Mesendoderm (in vitro differentiated cells): ENCODE measurements around the gene PLEKHG4.

Source experiments
- DNase-seq: peaks from one replicate; pipeline ENCODE4 v3.0.0; 2013
- H2AK5ac ChIP-seq: 2 replicates; pipeline ENCODE4 v1.6.1; 2013; ENCODE audit warnings: low read length, inconsistent platforms
- H2BK120ac ChIP-seq: 2 replicates; pipeline ENCODE4 v1.6.1; 2013; ENCODE audit warnings: low read depth, mild to moderate bottlenecking, low read length, moderate library complexity, mixed read lengths
- H2BK15ac ChIP-seq: replicated peaks from 2 replicates; pipeline ENCODE4 v1.6.1; 2013; ENCODE audit warnings: low read depth, mild to moderate bottlenecking, moderate library complexity
- H2BK5ac ChIP-seq: 2 replicates; pipeline ENCODE4 v1.6.1; 2013; ENCODE audit warnings: low read length, inconsistent platforms
- H3K18ac ChIP-seq: 2 replicates; pipeline ENCODE4 v1.6.1; 2013; ENCODE audit warnings: mild to moderate bottlenecking, low read length, mixed read lengths
- H3K23ac ChIP-seq: one replicate; pipeline ENCODE4 v1.6.1; 2013; ENCODE audit warnings: low read length
- H3K27ac ChIP-seq: 2 replicates; pipeline ENCODE4 v1.5.1; 2013; ENCODE audit warnings: low read depth, mild to moderate bottlenecking, inconsistent platforms, low read length, moderate library complexity
- H3K27me3 ChIP-seq: 2 replicates; pipeline ENCODE4 v1.6.1; 2013; ENCODE audit warnings: low read length, control low read depth, mild to moderate bottlenecking, inconsistent platforms; ENCODE audit not compliant: insufficient read depth, poor library complexity
- H3K36me3 ChIP-seq: 2 replicates; pipeline ENCODE4 v1.6.1; 2013; ENCODE audit warnings: low read length, inconsistent platforms; ENCODE audit not compliant: control insufficient read depth, insufficient read depth
- H3K4ac ChIP-seq: one replicate; pipeline ENCODE4 v1.6.1; 2013; ENCODE audit warnings: low read depth, mild to moderate bottlenecking, low read length, moderate library complexity
- H3K4me1 ChIP-seq: 2 replicates; pipeline ENCODE4 v1.6.1; 2013; ENCODE audit warnings: low read depth, low read length, inconsistent platforms; ENCODE audit not compliant: control insufficient read depth
- H3K4me2 ChIP-seq: 2 replicates; pipeline ENCODE4 v1.6.1; 2013; ENCODE audit warnings: low read length
- H3K4me3 ChIP-seq: 2 replicates; pipeline ENCODE4 v1.5.1; 2013; ENCODE audit warnings: mild to moderate bottlenecking, low read length
- H3K56ac ChIP-seq: one replicate; pipeline ENCODE4 v1.6.1; 2013; ENCODE audit warnings: low read length
- H3K79me1 ChIP-seq: 2 replicates; pipeline ENCODE4 v1.6.1; 2013; ENCODE audit warnings: low read length, inconsistent platforms
- H3K79me2 ChIP-seq: 2 replicates; pipeline ENCODE4 v1.6.1; 2013; ENCODE audit warnings: mild to moderate bottlenecking, low read length; ENCODE audit not compliant: control insufficient read depth, insufficient read depth
- H3K9ac ChIP-seq: 2 replicates; pipeline ENCODE4 v1.6.1; 2013; ENCODE audit warnings: low read length, inconsistent platforms
- H4K5ac ChIP-seq: one replicate; pipeline ENCODE4 v1.6.1; 2013; ENCODE audit warnings: low read length
- H4K8ac ChIP-seq: one replicate; pipeline ENCODE4 v1.6.1; 2013; ENCODE audit warnings: low read depth, mild to moderate bottlenecking, control low read depth, low read length, moderate library complexity
- WGBS: extraction: QIAGEN DNeasy Blood & Tissue Kit; methylation state at CpG from one replicate; pipeline ENCODE4 v1.1.7; 2013; ENCODE audit warnings: low lambda C conversion rate, missing lambda C conversion rate; ENCODE audit not compliant: insufficient coverage; ENCODE audit errors: extremely low coverage; 5-methylcytosine and 5-hydroxymethylcytosine counted together

Gene PLEKHG4

DNA sequence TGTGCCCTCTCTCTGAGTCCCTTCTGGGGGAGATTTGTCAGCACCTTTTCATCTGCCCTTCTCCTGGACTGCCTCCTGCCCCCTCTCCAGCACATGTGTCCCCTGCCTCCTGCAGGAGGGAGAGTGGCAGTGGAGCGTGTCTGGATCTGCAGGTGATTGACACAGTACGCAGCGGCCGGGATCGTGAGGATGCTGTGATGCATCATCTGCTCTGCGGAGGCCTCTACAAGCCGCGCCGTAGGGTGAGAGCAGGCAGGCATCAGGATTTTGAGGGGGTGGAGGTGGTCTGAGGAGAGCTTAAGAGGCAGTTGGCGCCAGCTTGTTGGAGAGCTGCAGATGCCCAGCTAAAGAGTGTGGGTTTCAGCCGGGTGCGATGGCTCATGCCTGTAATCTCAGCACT is 19.6 kb upstream of the PLEKHG4 start:
- Histone ChIP-seq H3K23ac (no peak overlapping the region), H3K27ac (no peak overlapping the region), H3K4me1 (peaks cover 6% of the 10 kb centered on the region), H3K9ac (no peak overlapping the region), H2BK120ac (no peak overlapping the region), H3K4ac (no peak overlapping the region), H3K79me1 (no peaks in the 10 kb centered on the region), H3K4me3 (no peak overlapping the region), H3K18ac (no peak overlapping the region), H3K79me2 (no peaks in the 10 kb centered on the region), H2AK5ac (no peak overlapping the region), H3K27me3 (no peaks in the 10 kb centered on the region), H3K36me3 (no peaks in the 10 kb centered on the region), H3K56ac (no peak overlapping the region), H4K5ac (no peak overlapping the region), H3K4me2 (no peak overlapping the region), H2BK5ac (no peak overlapping the region), H4K8ac (no peak overlapping the region), H2BK15ac (no peak overlapping the region)
- no peak for DNase-seq
- WGBS: no CpG with 5 or more reads among the region's 12 CpGs

DNA sequence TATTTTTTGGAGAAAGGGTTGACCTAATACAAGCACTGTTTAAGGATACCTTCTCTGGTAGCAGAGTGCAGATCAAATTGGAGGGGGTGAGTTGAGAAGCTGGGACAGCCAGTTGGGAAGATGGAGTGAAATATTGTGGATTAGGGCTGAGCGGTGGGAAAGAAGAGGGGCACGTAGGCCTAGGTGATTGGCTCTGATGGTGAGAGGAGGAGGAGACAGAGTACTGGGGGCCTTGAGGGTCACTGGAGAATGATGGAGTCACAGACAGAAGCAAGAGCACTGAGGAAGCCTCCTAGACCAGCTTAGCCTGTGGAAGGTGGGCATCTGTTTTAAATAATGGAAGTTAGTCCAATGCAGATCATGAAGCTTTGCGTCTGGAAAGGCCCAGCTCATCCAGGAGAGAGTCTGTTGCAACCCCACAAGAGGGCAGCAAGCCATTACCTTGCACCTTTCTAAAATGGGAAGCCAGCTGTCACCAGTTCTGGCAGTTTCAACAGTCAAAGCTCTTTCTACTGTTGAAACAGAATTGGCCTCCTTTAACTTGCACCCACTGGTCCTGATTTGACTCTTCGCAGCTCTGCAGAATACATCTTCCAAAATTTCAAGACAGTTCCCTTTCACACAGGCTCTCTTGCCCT is 18.8 kb upstream of the PLEKHG4 start:
- Histone ChIP-seq H3K27ac (no peak overlapping the region), H2AK5ac (peak overlapping the region; percentile 32), H3K18ac (no peak overlapping the region), H3K4me3 (no peak overlapping the region), H2BK5ac (peak overlapping the region; percentile 35), H3K9ac (peak overlapping the region; percentile 47), H3K4me1 (peaks cover 6% of the 10 kb centered on the region), H3K36me3 (no peaks in the 10 kb centered on the region), H3K56ac (peak overlapping the region; percentile 69), H3K23ac (no peak overlapping the region), H3K4ac (no peak overlapping the region), H4K8ac (no peak overlapping the region), H3K79me1 (no peaks in the 10 kb centered on the region), H2BK120ac (peak overlapping the region; percentile 33), H3K79me2 (no peaks in the 10 kb centered on the region), H2BK15ac (no peak overlapping the region), H3K4me2 (no peak overlapping the region), H3K27me3 (no peaks in the 10 kb centered on the region), H4K5ac (no peak overlapping the region)
- peak; percentile 81 for DNase-seq
- no CpG with 5 or more reads among the region's 4 CpGs for WGBS

DNA sequence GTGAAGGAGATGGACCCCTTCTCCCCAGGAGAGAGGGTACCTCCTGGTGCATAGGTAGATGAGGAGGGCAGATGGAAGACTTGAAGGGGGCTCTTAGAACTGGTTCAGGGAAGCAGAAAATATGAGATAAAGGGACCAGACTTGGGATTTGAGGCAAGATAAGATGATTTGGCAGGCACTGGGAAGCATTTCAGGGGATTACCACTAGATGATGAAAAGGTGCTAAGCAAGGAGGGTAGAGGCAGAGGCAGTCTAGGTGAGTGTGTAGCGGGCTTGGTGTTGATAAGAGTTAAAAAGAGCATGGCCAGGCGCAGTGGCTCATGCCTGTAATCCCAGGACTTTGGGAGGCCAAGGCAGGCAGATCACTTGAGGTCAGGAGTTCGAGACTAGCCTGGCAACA is 16.1 kb upstream of the PLEKHG4 start:
- Histone ChIP-seq H4K5ac (no peak overlapping the region), H3K4ac (no peak overlapping the region), H4K8ac (no peak overlapping the region), H3K27ac (peak overlapping the region; percentile 79), H3K9ac (peak overlapping the region; percentile 57), H2AK5ac (no peak overlapping the region), H3K4me1 (peaks cover 6% of the 10 kb centered on the region), H3K4me3 (no peak overlapping the region), H3K4me2 (no peak overlapping the region), H2BK5ac (peak overlapping the region; percentile 97), H2BK120ac (peak overlapping the region; percentile 17), H3K27me3 (no peaks in the 10 kb centered on the region), H3K79me1 (no peaks in the 10 kb centered on the region), H3K36me3 (no peaks in the 10 kb centered on the region), H3K79me2 (no peaks in the 10 kb centered on the region), H3K18ac (no peak overlapping the region), H3K23ac (no peak overlapping the region), H3K56ac (peak overlapping the region; percentile 82), H2BK15ac (no peak overlapping the region)
- WGBS: no CpG with 5 or more reads among the region's 3 CpGs
- DNase-seq: peak; percentile 83

DNA sequence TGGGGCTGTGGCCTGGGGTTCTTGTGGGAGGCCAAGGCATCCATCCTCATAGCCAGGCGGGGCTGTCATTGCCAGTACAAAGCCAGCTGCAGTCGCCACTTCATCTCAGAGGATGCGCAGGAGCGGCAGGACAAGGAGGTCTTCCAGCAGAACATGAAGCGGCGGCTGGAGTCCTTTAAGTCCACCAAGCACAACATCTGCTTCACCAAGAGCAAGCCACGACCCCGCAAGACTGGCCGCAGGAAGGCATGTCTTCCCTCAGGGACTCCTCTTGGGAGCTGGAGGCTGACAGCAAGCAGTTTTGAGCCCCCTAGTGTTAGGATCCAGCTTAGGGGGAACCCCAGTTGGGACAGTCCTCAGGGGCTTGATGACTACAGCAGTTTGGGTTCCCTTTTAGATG is 15.1 kb upstream of the PLEKHG4 start:
- H3K27ac ChIP-seq: no peak overlapping the region
- H3K79me2 ChIP-seq: no peaks in the 10 kb centered on the region
- H2BK120ac ChIP-seq: no peak overlapping the region
- peaks cover 7% of the 10 kb centered on the region for H3K4me1 ChIP-seq
- no CpG with 5 or more reads among the region's 9 CpGs for WGBS
- peak overlapping the region; percentile 50 for H3K23ac ChIP-seq
- H3K18ac ChIP-seq: no peak overlapping the region
- no peaks in the 10 kb centered on the region for H3K79me1 ChIP-seq
- no peak overlapping the region for H4K8ac ChIP-seq
- no peak for DNase-seq
- H3K27me3 ChIP-seq: no peaks in the 10 kb centered on the region
- H4K5ac ChIP-seq: no peak overlapping the region
- H3K4ac ChIP-seq: no peak overlapping the region
- peak overlapping the region; percentile 33 for H2AK5ac ChIP-seq
- no peak overlapping the region for H2BK5ac ChIP-seq
- H2BK15ac ChIP-seq: no peak overlapping the region
- peak overlapping the region; percentile 53 for H3K56ac ChIP-seq
- no peak overlapping the region for H3K9ac ChIP-seq
- H3K4me3 ChIP-seq: no peak overlapping the region
- H3K36me3 ChIP-seq: no peaks in the 10 kb centered on the region
- H3K4me2 ChIP-seq: no peak overlapping the region

DNA sequence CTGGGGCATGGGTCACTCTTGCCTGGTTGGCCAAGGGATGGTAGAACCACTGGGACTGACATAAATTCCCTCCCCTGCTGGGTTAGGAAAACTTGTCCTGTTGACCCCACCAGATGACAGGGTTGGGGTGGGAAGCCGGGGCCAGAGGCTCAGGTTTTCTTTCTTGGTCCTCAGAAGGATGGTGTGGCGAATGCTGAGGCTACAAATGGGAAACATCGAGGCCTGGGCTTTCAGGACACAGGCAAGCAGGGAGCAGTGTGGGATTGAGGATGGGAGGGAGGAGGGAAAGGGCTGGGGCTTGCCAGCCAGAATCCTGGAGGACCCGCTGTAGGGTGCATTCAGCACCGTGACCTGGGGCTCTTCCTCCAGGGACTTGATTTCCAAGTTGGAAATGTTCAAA is 14.5 kb upstream of the PLEKHG4 start:
- no peak overlapping the region for H2AK5ac ChIP-seq
- no peak overlapping the region for H2BK120ac ChIP-seq
- WGBS: no CpG with 5 or more reads among the region's 5 CpGs
- H3K79me2 ChIP-seq: no peaks in the 10 kb centered on the region
- no peak overlapping the region for H3K4me3 ChIP-seq
- DNase-seq: no peak
- peaks cover 7% of the 10 kb centered on the region for H3K4me1 ChIP-seq
- H3K4ac ChIP-seq: no peak overlapping the region
- no peaks in the 10 kb centered on the region for H3K79me1 ChIP-seq
- H3K27me3 ChIP-seq: no peaks in the 10 kb centered on the region
- no peak overlapping the region for H3K4me2 ChIP-seq
- H4K5ac ChIP-seq: no peak overlapping the region
- H3K27ac ChIP-seq: no peak overlapping the region
- H2BK15ac ChIP-seq: no peak overlapping the region
- H3K18ac ChIP-seq: no peak overlapping the region
- H3K9ac ChIP-seq: no peak overlapping the region
- H2BK5ac ChIP-seq: peak overlapping the region; percentile 28
- peak overlapping the region; percentile 53 for H3K56ac ChIP-seq
- no peaks in the 10 kb centered on the region for H3K36me3 ChIP-seq
- no peak overlapping the region for H3K23ac ChIP-seq
- H4K8ac ChIP-seq: no peak overlapping the region

DNA sequence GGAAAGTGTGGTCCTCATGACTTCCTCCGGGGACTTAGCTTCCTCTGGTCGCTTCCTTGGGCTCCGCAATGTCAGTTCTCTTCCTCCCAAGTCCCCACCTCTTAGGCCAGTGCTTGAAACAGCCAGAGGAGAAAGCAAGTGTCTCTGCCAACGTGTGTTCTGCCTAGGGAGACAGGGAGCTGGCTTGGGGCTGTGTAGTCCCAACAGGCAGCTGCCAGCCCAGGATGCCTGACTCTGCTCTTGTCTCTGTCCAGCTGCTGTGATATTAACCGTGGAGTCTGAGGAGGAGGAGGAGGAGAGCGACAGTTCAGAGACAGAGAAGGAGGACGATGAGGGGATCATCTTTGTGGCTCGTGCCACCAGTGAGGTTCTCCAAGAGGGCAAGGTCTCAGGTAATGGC is 13.5 kb upstream of the PLEKHG4 start:
- WGBS: no CpG with 5 or more reads among the region's 8 CpGs
- H3K23ac ChIP-seq: no peak overlapping the region
- no peak overlapping the region for H3K56ac ChIP-seq
- H4K5ac ChIP-seq: no peak overlapping the region
- no peak overlapping the region for H2BK120ac ChIP-seq
- H3K4me3 ChIP-seq: no peak overlapping the region
- H3K4me2 ChIP-seq: no peak overlapping the region
- H4K8ac ChIP-seq: no peak overlapping the region
- H2BK5ac ChIP-seq: no peak overlapping the region
- no peak overlapping the region for H3K18ac ChIP-seq
- H3K4ac ChIP-seq: no peak overlapping the region
- DNase-seq: no peak
- H3K27me3 ChIP-seq: no peaks in the 10 kb centered on the region
- no peaks in the 10 kb centered on the region for H3K79me1 ChIP-seq
- no peak overlapping the region for H3K9ac ChIP-seq
- H3K4me1 ChIP-seq: peaks cover 7% of the 10 kb centered on the region
- no peaks in the 10 kb centered on the region for H3K36me3 ChIP-seq
- no peak overlapping the region for H3K27ac ChIP-seq
- H3K79me2 ChIP-seq: no peaks in the 10 kb centered on the region
- H2BK15ac ChIP-seq: no peak overlapping the region
- no peak overlapping the region for H2AK5ac ChIP-seq
